DND-41 (cell line): ENCODE measurements around the gene LGALS7.
"Not testable (repeated sequence)": the region's sequence is repeated elsewhere in the genome, so short reads cannot be mapped to it uniquely, and the experiment has no call there.

Source experiments
- ATAC-seq: fragments of 200-7000 bp; cut with Tn5 transposase; 3 replicates; pipeline ENCODE4 v1.9.1; 2021; ENCODE audit warnings: low read depth; ENCODE audit not compliant: insufficient read depth
- DNase-seq: peaks from one replicate; pipeline ENCODE4 v3.0.0-alpha.2; 2020
- H2AFZ ChIP-seq: 2 replicates; pipeline ENCODE4 v1.6.0; 2012; ENCODE audit warnings: low read depth, low read length
- H3K27ac ChIP-seq: 2 replicates; pipeline ENCODE4 v1.5.1; 2012; ENCODE audit warnings: low read length, inconsistent platforms
- H3K27me3 ChIP-seq: fragments of 200-600 bp; sonication (generic); 2 replicates; pipeline ENCODE4 v1.6.0; 2012; ENCODE audit warnings: low read length, mild to moderate bottlenecking, inconsistent platforms; ENCODE audit not compliant: insufficient read depth, poor library complexity
- H3K36me3 ChIP-seq: 2 replicates; pipeline ENCODE4 v1.5.1; 2012; ENCODE audit warnings: low read length, inconsistent platforms; ENCODE audit not compliant: insufficient read depth
- H3K4me1 ChIP-seq: 2 replicates; pipeline ENCODE4 v1.5.1; 2012; ENCODE audit warnings: mild to moderate bottlenecking, low read length; ENCODE audit not compliant: insufficient read depth
- H3K4me2 ChIP-seq: 2 replicates; pipeline ENCODE4 v1.6.0; 2012; ENCODE audit warnings: mild to moderate bottlenecking, moderate library complexity, low read length, inconsistent platforms; ENCODE audit not compliant: insufficient read depth
- H3K4me3 ChIP-seq, 2 experiments: fragments of 200-600 bp in 1 of 2; shearing (Covaris generic) in 1 of 2; 2 replicates each; pipeline ENCODE4 v1.5.1; 2012 to 2016; ENCODE audit warnings: inconsistent platforms in 2 of 2, low read length in 2 of 2, mild to moderate bottlenecking in 2 of 2, low read depth in 1 of 2, moderate library complexity in 1 of 2
- H3K79me2 ChIP-seq: 2 replicates; pipeline ENCODE4 v1.6.0; 2012; ENCODE audit warnings: low read length, inconsistent platforms; ENCODE audit not compliant: insufficient read depth
- H3K9ac ChIP-seq: 2 replicates; pipeline ENCODE4 v1.6.0; 2012; ENCODE audit warnings: low read depth, mild to moderate bottlenecking, inconsistent platforms, low read length, moderate library complexity
- H3K9me3 ChIP-seq: 2 replicates; pipeline ENCODE4 v1.5.1; 2012; ENCODE audit warnings: low read length, moderate library complexity, mild to moderate bottlenecking, inconsistent platforms; ENCODE audit not compliant: insufficient read depth, severe bottlenecking
- H4K20me1 ChIP-seq: 2 replicates; pipeline ENCODE4 v1.6.0; 2012; ENCODE audit warnings: low read length; ENCODE audit not compliant: insufficient read depth
- EZH2 ChIP-seq: IDR thresholded peaks from 3 replicates; pipeline ENCODE4 v1.6.1; 2012; ENCODE audit warnings: borderline replicate concordance, low read depth, mild to moderate bottlenecking, moderate library complexity, low read length, inconsistent platforms; ENCODE audit not compliant: severe bottlenecking
- TF ChIP-seq, protein P1 (sequence below): IDR thresholded peaks from 2 replicates; pipeline ENCODE4 v1.5.1; 2012; ENCODE audit warnings: borderline replicate concordance, low read length, moderate library complexity, mild to moderate bottlenecking; ENCODE audit not compliant: poor library complexity, severe bottlenecking; ENCODE audit errors: extremely low read depth

Gene LGALS7

DNA sequence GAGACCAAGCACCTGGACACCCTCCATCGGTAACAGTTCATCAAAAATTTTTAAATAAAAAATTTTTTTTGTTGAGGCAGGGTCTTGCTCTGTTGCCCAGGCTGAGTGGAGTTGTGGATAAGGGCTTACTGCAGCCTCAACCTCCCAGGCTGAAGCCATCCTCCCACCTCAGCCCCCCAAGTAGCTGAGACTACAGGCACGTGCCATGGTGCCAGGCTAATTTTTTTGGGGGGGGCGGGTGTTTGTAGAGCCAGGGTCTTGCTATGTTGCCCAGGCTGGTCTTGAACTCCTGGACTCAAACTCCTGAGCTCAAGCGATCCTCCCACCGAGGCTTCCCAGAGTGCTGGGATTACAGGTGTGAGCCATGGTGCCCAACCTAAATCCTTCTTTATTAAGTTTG is 20.4 kb upstream of the LGALS7 start:
- Histone ChIP-seq H3K27me3 (no peaks in the 10 kb centered on the region), H3K79me2 (no peaks in the 10 kb centered on the region), H3K9me3 (no peaks in the 10 kb centered on the region), H3K9ac (no peak overlapping the region), H3K4me2 (no peak overlapping the region), H3K4me1 (no peaks in the 10 kb centered on the region), H3K36me3 (no peaks in the 10 kb centered on the region), H4K20me1 (no peaks in the 10 kb centered on the region), H3K27ac (no peak overlapping the region), H2AFZ (no peak overlapping the region), H3K4me3 (no peak overlapping the region)
- TF ChIP-seq, protein P1, sequence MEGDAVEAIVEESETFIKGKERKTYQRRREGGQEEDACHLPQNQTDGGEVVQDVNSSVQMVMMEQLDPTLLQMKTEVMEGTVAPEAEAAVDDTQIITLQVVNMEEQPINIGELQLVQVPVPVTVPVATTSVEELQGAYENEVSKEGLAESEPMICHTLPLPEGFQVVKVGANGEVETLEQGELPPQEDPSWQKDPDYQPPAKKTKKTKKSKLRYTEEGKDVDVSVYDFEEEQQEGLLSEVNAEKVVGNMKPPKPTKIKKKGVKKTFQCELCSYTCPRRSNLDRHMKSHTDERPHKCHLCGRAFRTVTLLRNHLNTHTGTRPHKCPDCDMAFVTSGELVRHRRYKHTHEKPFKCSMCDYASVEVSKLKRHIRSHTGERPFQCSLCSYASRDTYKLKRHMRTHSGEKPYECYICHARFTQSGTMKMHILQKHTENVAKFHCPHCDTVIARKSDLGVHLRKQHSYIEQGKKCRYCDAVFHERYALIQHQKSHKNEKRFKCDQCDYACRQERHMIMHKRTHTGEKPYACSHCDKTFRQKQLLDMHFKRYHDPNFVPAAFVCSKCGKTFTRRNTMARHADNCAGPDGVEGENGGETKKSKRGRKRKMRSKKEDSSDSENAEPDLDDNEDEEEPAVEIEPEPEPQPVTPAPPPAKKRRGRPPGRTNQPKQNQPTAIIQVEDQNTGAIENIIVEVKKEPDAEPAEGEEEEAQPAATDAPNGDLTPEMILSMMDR = no peak
- TF ChIP-seq EZH2 = no peak
- DNase-seq = no peak
- no peak for ATAC-seq

DNA sequence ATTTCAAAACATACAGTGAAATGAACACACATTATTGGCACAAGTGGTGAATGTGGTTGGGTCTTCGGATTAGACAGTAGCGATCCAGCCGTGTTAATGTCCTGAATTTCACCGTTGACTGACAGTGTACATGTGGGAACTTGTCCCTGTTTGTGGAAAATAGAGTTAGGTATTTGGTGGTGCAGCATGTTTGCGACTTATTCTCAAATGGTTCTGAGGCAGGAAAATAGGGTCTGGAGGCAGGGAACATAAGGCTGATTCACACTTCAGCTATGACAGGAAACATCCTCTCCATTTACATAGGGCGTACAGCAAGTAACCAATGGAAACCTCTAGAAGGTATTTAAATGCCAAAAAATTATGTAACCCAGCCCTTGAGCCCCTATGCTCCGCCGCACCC is 19.9 kb upstream of the LGALS7 start:
- H3K4me2 ChIP-seq = no peak overlapping the region
- no peaks in the 10 kb centered on the region for H3K36me3 ChIP-seq
- TF ChIP-seq, protein P1 = no peak
- no peak for TF ChIP-seq EZH2
- no peaks in the 10 kb centered on the region for H3K79me2 ChIP-seq
- DNase-seq (no peak), ATAC-seq (no peak)
- no peak overlapping the region for H2AFZ ChIP-seq
- H3K4me1 ChIP-seq = no peaks in the 10 kb centered on the region
- no peak overlapping the region for H3K27ac ChIP-seq
- H3K4me3 ChIP-seq = no peak overlapping the region
- no peak overlapping the region for H3K9ac ChIP-seq
- no peaks in the 10 kb centered on the region for H4K20me1 ChIP-seq
- no peaks in the 10 kb centered on the region for H3K27me3 ChIP-seq
- no peaks in the 10 kb centered on the region for H3K9me3 ChIP-seq

DNA sequence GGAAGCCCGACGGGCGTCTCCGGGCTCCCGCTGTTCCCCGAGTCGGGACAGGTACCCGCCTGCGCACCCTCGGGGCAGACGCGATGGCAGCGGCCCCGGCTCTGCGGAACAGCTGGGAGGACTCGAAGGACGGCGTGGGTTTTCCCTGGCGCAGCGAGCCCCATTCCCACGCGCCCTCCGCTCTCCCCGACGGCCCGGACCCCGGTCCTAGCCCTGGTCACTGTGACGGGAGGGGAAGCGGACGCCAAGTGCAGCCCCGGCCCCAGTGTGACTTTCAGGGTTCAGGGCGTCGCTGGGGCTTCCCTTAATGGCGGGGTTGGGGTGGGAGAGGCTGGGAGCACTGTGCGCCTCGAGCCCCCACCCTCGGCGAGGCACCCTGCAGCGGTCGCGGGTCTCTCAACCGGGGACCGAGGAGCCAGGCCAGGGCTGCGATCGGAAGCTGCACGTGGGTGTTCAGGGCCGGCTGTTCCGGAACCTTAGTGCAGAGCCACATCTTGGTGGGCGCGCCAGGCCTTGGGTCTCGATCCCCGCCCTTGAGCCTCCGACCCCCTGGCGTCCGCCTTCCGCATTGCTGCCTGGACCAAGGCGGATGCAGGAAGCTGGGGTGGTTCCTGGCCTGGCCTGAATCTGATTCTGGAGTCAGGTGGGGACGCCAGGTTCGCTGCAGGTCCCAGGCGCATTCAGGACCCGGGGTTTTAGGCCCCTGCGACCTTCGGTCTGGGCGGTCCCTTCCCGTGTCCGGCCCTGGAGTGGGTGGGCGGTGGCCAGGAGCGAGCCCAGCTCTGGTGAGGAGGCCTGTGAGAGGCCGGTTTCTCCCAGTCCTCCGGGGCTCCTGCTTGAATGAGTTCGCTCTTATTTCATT is 19.2 kb upstream of the LGALS7 start:
- no peak overlapping the region for H3K27ac ChIP-seq
- H3K27me3 ChIP-seq = no peaks in the 10 kb centered on the region
- H3K79me2 ChIP-seq = no peaks in the 10 kb centered on the region
- H3K4me1 ChIP-seq = no peaks in the 10 kb centered on the region
- H3K36me3 ChIP-seq = no peaks in the 10 kb centered on the region
- no peaks in the 10 kb centered on the region for H3K9me3 ChIP-seq
- no peak overlapping the region for H2AFZ ChIP-seq
- DNase-seq (no peak), ATAC-seq (no peak)
- no peak overlapping the region for H3K9ac ChIP-seq
- no peak overlapping the region for H3K4me2 ChIP-seq
- no peaks in the 10 kb centered on the region for H4K20me1 ChIP-seq
- H3K4me3 ChIP-seq = no peak overlapping the region
- TF ChIP-seq, protein P1 = no peak
- TF ChIP-seq EZH2 = no peak

DNA sequence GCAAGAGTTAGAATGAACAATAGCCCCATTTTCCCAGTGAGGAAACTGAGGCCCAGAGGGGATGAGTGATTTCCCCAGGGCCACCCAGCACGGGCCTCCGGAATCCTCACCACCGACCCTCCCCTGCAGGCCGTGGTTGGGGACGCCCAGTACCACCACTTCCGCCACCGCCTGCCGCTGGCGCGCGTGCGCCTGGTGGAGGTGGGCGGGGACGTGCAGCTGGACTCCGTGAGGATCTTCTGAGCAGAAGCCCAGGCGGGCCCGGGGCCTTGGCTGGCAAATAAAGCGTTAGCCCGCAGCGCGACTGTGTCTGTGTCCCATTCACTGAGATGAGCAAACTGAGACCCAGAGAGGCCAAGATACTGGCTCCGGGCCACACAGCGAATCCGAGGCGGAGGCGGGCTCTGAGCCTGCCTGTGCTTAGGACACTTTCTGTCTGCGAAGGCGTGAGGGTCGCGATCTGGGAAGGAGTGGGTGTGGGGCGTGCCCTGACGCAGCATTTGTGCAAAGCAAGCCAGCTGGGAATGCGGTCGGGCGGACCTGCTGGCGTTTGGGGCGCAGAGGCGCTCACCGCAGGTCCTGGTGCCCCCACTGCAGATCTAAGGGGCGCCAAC is 18.2 kb upstream of the LGALS7 start:
- peak; percentile 82 for ATAC-seq
- not testable (repeated sequence) for H3K27me3 ChIP-seq, H3K36me3 ChIP-seq, DNase-seq, H3K9me3 ChIP-seq, H2AFZ ChIP-seq, H3K27ac ChIP-seq, H4K20me1 ChIP-seq, H3K4me2 ChIP-seq, H3K4me1 ChIP-seq, H3K9ac ChIP-seq, H3K79me2 ChIP-seq, H3K4me3 ChIP-seq

DNA sequence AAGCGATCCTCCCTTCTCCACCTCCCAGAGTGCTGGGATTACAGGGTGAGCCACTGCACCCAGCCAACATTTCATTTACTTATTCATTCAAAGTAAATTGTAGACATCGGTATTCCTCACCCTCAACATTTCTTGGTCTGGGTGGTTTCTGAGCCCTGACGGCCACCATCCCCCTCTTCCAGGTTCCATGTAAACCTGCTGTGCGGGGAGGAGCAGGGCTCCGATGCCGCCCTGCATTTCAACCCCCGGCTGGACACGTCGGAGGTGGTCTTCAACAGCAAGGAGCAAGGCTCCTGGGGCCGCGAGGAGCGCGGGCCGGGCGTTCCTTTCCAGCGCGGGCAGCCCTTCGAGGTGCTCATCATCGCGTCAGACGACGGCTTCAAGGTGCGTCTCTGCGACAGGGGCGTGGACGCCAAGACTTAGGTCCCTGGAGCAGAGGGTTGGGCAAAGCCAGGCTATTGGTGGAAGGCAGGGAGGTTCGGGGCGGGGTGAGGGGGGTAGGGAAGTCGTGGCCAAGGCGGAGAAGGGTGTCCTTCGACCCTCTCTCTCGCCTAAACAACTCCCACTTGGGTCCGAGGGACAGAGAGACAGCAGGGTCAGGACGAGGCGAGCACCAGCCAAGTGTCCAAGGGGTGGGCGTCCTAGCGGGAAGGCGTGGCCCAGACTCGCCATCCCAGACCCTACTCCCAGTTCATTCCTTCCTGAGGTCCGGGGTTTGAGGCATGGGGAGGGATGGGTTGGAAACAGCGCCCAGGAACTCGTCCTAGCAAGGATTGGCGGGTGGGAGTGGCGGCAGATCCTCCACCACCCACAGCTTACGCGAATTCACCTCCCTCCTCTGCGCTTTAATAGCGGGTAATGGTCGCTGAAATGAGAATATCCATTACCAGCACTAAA is 17.4 kb upstream of the LGALS7 start:
- H3K79me2 ChIP-seq, H3K4me1 ChIP-seq, H3K27ac ChIP-seq, H3K4me3 ChIP-seq, H3K4me2 ChIP-seq, H4K20me1 ChIP-seq, H3K36me3 ChIP-seq, H3K9me3 ChIP-seq, H3K27me3 ChIP-seq, DNase-seq, H3K9ac ChIP-seq, H2AFZ ChIP-seq, ATAC-seq: not testable (repeated sequence)
